ENCODE measurements around the gene PSMB4. TPM values are rescaled to one million over a fixed set of nuclear protein-coding genes. Genes with fewer than 3 reads are reported as not detected.
"Not testable (repeated sequence)": the region's sequence is repeated elsewhere in the genome, so short reads cannot be mapped to it uniquely, and the experiment has no call there.

The PSMB4 gene
- total RNA-seq, 4 donors from 2014 or later: 259 to 324 (median 291) TPM

GRCh38 chr1:151419819-151420218 lies 20.4 kb downstream of the PSMB4 start:
- intact Hi-C loops (cut with DNase I; ENCODE audit: low total_unique reads): no loop called here
- Histone ChIP-seq H3K4me1 (no peaks in the 10 kb centered on the region), H3K9me3 (no peaks in the 10 kb centered on the region), H3K27ac (no peak overlapping the region), H3K4me3 (no peak overlapping the region), H3K36me3 (peaks cover 6 to 85% of the 10 kb centered on the region in 2 donors), H3K27me3 (no peaks in the 10 kb centered on the region)
- in situ Hi-C loops (cut with MboI; ENCODE audit: low sequenced_read_pairs in 4 of 4): no loop called here
- TF ChIP-seq CTCF (IDR thresholded peaks at IDR 0.05 in 4 of 5, conservative IDR thresholded peaks at IDR 0.05 in 1 of 5) (no peak), POLR2A (IDR thresholded peaks at IDR 0.05) (no peak)
- DNase-seq (no peak), ATAC-seq (no peak)

- ATAC-seq: no peak
- in situ Hi-C loops (cut with MboI; ENCODE audit: low sequenced_read_pairs in 4 of 4) (loop anchor here in 3 of 4 donors (25.0 kb wide), 2 partner anchors 112 to 312 kb away; partner anchors contain the start of gene TUFT1 (in 1 of the 3)), intact Hi-C loops (cut with DNase I; ENCODE audit: low total_unique reads) (no loop called here)
- H3K27ac ChIP-seq: no peak overlapping the region
- H3K27me3 ChIP-seq: no peaks in the 10 kb centered on the region
- no peak for DNase-seq
- H3K4me3 ChIP-seq: no peak overlapping the region
- H3K36me3 ChIP-seq: peaks cover 9 to 70% of the 10 kb centered on the region in 2 donors
- H3K4me1 ChIP-seq: no peaks in the 10 kb centered on the region
- H3K9me3 ChIP-seq: no peaks in the 10 kb centered on the region
- TF ChIP-seq POLR2A (IDR thresholded peaks at IDR 0.05) (no peak), CTCF (IDR thresholded peaks at IDR 0.05 in 4 of 5, conservative IDR thresholded peaks at IDR 0.05 in 1 of 5) (no peak)
Observed at GRCh38 chr1:151425103-151425502, 25.7 kb downstream of the PSMB4 start.

GRCh38 chr1:151428068-151428467 lies 28.7 kb downstream of the PSMB4 start:
- TF ChIP-seq CTCF (IDR thresholded peaks at IDR 0.05 in 4 of 5, conservative IDR thresholded peaks at IDR 0.05 in 1 of 5): no peak
- no peak for TF ChIP-seq POLR2A (IDR thresholded peaks at IDR 0.05)
- no peak overlapping the region for H3K4me3 ChIP-seq
- no peak overlapping the region for H3K27ac ChIP-seq
- no peaks in the 10 kb centered on the region for H3K27me3 ChIP-seq
- H3K4me1 ChIP-seq: no peaks in the 10 kb centered on the region
- no peak for DNase-seq
- intact Hi-C loops (cut with DNase I; ENCODE audit: low total_unique reads): no loop called here
- H3K36me3 ChIP-seq: peaks cover 6 to 45% of the 10 kb centered on the region in 2 donors
- in situ Hi-C loops (cut with MboI; ENCODE audit: low sequenced_read_pairs in 4 of 4): loop anchor here in 3 of 4 donors (25.0 kb wide), 2 partner anchors 109 to 309 kb away; partner anchors contain the start of gene TUFT1 (in 1 of the 3)
- no peak for ATAC-seq
- no peaks in the 10 kb centered on the region for H3K9me3 ChIP-seq

GRCh38 chr1:151433827-151434226 lies 34.5 kb downstream of the PSMB4 start:
- Histone ChIP-seq H3K4me1 (peaks cover 7 to 13% of the 10 kb centered on the region in 2 donors), H3K36me3 (peaks cover 3 to 14% of the 10 kb centered on the region in 2 donors)
- intact Hi-C loops (cut with DNase I; ENCODE audit: low total_unique reads); DNase-seq; H3K27me3 ChIP-seq; H3K27ac ChIP-seq; ATAC-seq; H3K9me3 ChIP-seq; H3K4me3 ChIP-seq: not testable (repeated sequence)
- in situ Hi-C loops (cut with MboI; ENCODE audit: low sequenced_read_pairs in 4 of 4): loop anchor here in 3 of 4 donors (25.0 kb wide), 2 partner anchors 103 to 303 kb away; partner anchors contain the start of gene TUFT1 (in 1 of the 3)

- no peaks in the 10 kb centered on the region for H3K27me3 ChIP-seq
- H3K27ac ChIP-seq: no peak overlapping the region
- DNase-seq: no peak
- H3K36me3 ChIP-seq: peaks cover 0 to 4% of the 10 kb centered on the region in 2 donors
- intact Hi-C loops (cut with DNase I; ENCODE audit: low total_unique reads) (no loop called here), in situ Hi-C loops (cut with MboI; ENCODE audit: low sequenced_read_pairs in 4 of 4) (loop anchor here in 3 of 4 donors (25.0 kb wide), 2 partner anchors 102 to 302 kb away; partner anchors contain the start of gene TUFT1 (in 1 of the 3))
- TF ChIP-seq POLR2A (IDR thresholded peaks at IDR 0.05): no peak
- no peak for TF ChIP-seq CTCF (IDR thresholded peaks at IDR 0.05 in 4 of 5, conservative IDR thresholded peaks at IDR 0.05 in 1 of 5)
- H3K4me1 ChIP-seq: peaks cover 17 to 23% of the 10 kb centered on the region in 2 donors
- no peak overlapping the region for H3K4me3 ChIP-seq
- no peaks in the 10 kb centered on the region for H3K9me3 ChIP-seq
- no peak for ATAC-seq
Observed at GRCh38 chr1:151435174-151435573, 35.8 kb downstream of the PSMB4 start.

Data from gastrocnemius medialis (tissue), 4 donors.